Measurements from ENCODE around the gene TSHZ2.

GRCh38 chr20:52984451-52984810, 12.3 kb downstream of the TSHZ2 start:
- no peak for TF ChIP-seq POLR2AphosphoS5 (IDR thresholded peaks at IDR 0.05; ENCODE audit: insufficient read depth in 1 of 2, low read depth in 1 of 2)
- no peak for TF ChIP-seq POLR2A (IDR thresholded peaks at IDR 0.05)

Data from vagina (tissue), 2 donors.